ENCODE results near the gene STPG3.

Gene STPG3

DNA sequence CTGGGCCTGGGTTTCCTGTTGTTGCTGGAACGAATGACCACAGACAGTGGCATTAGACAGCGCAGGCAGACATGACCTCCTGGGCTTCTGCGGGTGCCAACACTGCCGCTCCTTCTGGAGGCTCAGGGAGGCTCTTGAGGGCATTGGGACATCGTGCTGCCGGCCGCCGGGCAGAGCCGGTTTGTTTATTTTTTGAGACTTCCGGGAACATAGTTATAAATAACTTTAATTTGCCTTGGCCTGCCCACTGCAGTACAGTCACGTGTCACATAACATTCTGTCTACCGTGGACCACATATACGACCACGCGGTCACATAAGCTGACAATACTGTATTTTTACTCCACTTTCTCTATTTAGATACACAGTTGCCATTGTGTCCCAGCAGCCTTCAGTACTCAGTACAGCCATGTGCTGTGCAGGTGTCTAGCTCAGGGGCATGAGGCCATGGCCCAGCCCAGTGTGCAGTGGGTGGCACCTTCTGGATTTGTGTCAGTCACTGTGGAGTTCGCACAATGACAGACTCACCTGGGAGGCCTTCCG, 18.2 kb downstream of the STPG3 start:
- no peak for DNase-seq (ENCODE audit: extremely low read depth, low read depth)
- TF ChIP-seq CTCF (IDR thresholded peaks at IDR 0.05; ENCODE audit: low read depth, low read length): no peak

- no peak for TF ChIP-seq CTCF (IDR thresholded peaks at IDR 0.05; ENCODE audit: low read depth, low read length)
- DNase-seq (ENCODE audit: extremely low read depth, low read depth): no peak
These were observed 20.0 kb downstream of the STPG3 start for GRCh38 chr9:137270929-137271695.

- no peak for TF ChIP-seq CTCF (IDR thresholded peaks at IDR 0.05; ENCODE audit: low read depth, low read length)
- DNase-seq (ENCODE audit: extremely low read depth, low read depth): no peak
These were observed 20.6 kb downstream of the STPG3 start for GRCh38 chr9:137271696-137272076.

- no peak for TF ChIP-seq CTCF (IDR thresholded peaks at IDR 0.05; ENCODE audit: low read depth, low read length)
- DNase-seq (ENCODE audit: extremely low read depth, low read depth): no peak
These were observed 21.4 kb downstream of the STPG3 start for GRCh38 chr9:137272241-137273094.

DNA sequence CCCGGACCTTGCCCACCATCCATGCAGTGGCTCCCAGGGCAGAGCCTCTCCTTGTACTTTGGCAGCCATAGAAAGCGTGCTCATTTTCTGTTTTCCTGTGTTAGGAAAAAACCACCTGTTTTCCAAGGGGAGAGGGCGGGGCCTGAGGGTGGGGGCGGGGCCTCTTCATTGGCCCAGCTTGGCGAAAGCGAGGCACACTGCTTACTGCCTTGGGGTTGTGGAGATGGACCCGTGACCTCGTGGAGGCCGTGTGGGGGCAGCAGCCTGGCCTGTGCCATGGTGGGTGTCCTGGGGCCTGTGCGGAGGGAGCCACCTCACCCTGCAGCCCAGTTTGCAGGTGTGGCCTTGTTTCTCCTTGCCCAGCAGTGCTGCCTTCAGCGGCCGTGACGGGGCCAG, 22.0 kb downstream of the STPG3 start:
- no peak for DNase-seq (ENCODE audit: extremely low read depth, low read depth)
- TF ChIP-seq CTCF (IDR thresholded peaks at IDR 0.05; ENCODE audit: low read depth, low read length): no peak

- TF ChIP-seq CTCF (IDR thresholded peaks at IDR 0.05; ENCODE audit: low read depth, low read length): no peak
- no peak for DNase-seq (ENCODE audit: extremely low read depth, low read depth)
These were observed 22.7 kb downstream of the STPG3 start for GRCh38 chr9:137273611-137274320.

Measured in AG09319 (cell line).